Adrenal gland (tissue), 12 donors: Measurements from ENCODE around the gene SUFU. TPM values are rescaled to one million over a fixed set of nuclear protein-coding genes. Genes with fewer than 3 reads are reported as not detected.

Source experiments
- DNase-seq, 7 donors: peaks; one replicate each; pipeline ENCODE4 v3.0.0-alpha.2; 2019 to 2020
- H3K27ac ChIP-seq, 5 donors: fragments of 200-600 bp; sonication (generic) in 4 of 5; 1 replicate in 3 of 5; 2 replicates in 2 of 5; pipeline versions ENCODE4 v1.5.1 to v1.8.0; 2016 to 2020; ENCODE audit warnings: mild to moderate bottlenecking in 1 of 5
- H3K27me3 ChIP-seq: fragments of 200-600 bp; 2 replicates; pipeline ENCODE4 v1.8.0; 2021
- H3K36me3 ChIP-seq, 2 donors: fragments of 200-600 bp; replicated peaks in 1 of 2; 1 replicate in 1 of 2; 2 replicates in 1 of 2; pipeline versions ENCODE4 v1.5.1 to v1.8.0; 2018 to 2022
- H3K4me1 ChIP-seq, 2 donors: fragments of 200-600 bp; replicated peaks in 1 of 2; 1 replicate in 1 of 2; 2 replicates in 1 of 2; pipeline versions ENCODE4 v1.5.1 to v1.8.0; 2018 to 2021
- H3K4me3 ChIP-seq, 4 donors: fragments of 200-600 bp; sonication (generic) in 3 of 4; one replicate each; pipeline ENCODE4 v1.5.1; 2016 to 2018
- H3K9me3 ChIP-seq, 3 donors: fragments of 200-600 bp; sonication (generic) in 1 of 3; replicated peaks in 1 of 3; 1 replicate in 2 of 3; 2 replicates in 1 of 3; pipeline versions ENCODE4 v1.5.1 to v1.8.0; 2016 to 2021
- POLR2A ChIP-seq, 2 donors: fragments of 450-650 bp; IDR thresholded peaks; one replicate each; pipeline ENCODE4 v1.6.1; 2017; ENCODE audit warnings: antibody characterized with exemption in 2 of 2, mild to moderate bottlenecking in 2 of 2, moderate library complexity in 1 of 2
- WGBS, 4 donors: extraction: QIAGEN DNeasy Blood & Tissue Kit in 2 of 4; methylation state at CpG; one replicate each; pipeline versions ENCODE4 v1.1.5 to v1.1.7; 2013 to 2017; 5-methylcytosine and 5-hydroxymethylcytosine counted together
- intact Hi-C, 2 donors: fragments of 100-400 bp; cut with DNase I; formaldehyde crosslinking; loops; one replicate each; pipeline versions ENCODE4 v1.14.1 to v1.15.0; 2022 to 2023
- polyA plus RNA-seq, 3 donors: library from polyadenylated mRNA; stranded (reverse); fragments of 200-250 nt in 2 of 3; fragments of 350-450 nt in 1 of 3; fragmentation: Illumina TruSeq in 1 of 3; extraction: RNeasy Lipid Tissue Mini Kit (QIAGEN cat#74804) in 1 of 3; gene quantifications; one replicate each; pipeline ENCODE4 v1.2.3, GENCODE V29; 2013 to 2014
- total RNA-seq, 9 donors: library from RNA; depleted of rRNA in 4 of 9; stranded (reverse); fragments of >200 nt in 4 of 9; fragments of 120-200 nt in 1 of 9; fragmentation: NEBNext Ultra II Directional in 1 of 9; extraction: Animal tissue kit (Norgen Biotek cat#: 25700) in 1 of 9; gene quantifications; one replicate each; pipeline versions ENCODE4 v1.1.0 to v1.2.4, GENCODE V29; 2013 to 2023
- TF ChIP-seq, protein P1 (sequence below), 6 experiments: fragments of 450-650 bp in 4 of 6; fragments of 200-600 bp in 2 of 6; sonication (generic) in 1 of 6; IDR thresholded peaks; 1 replicate in 5 of 6; 2 replicates in 1 of 6; pipeline versions ENCODE4 v1.5.1 to v1.8.0; 2016 to 2021; ENCODE audit warnings: antibody characterized with exemption in 6 of 6, mild to moderate bottlenecking in 2 of 6, moderate library complexity in 1 of 6
- donor health status: healthy with polysubstance abuse.
- donor health status: Bipolar disorder and iron deficiency.
- donor health status: DM: yes; HTN: yes; CAD: no.
- donor health status: DM: no; HTN: no; CAD: no.
- donor health status: DM: no; HTN: no; CAD: no.
- donor health status: DM: yes; HTN: yes; CAD: no.

SUFU gene
- total and polyA plus RNA-seq, 12 donors, result 4.3 to 20.2 (median 11.1) TPM

DNA sequence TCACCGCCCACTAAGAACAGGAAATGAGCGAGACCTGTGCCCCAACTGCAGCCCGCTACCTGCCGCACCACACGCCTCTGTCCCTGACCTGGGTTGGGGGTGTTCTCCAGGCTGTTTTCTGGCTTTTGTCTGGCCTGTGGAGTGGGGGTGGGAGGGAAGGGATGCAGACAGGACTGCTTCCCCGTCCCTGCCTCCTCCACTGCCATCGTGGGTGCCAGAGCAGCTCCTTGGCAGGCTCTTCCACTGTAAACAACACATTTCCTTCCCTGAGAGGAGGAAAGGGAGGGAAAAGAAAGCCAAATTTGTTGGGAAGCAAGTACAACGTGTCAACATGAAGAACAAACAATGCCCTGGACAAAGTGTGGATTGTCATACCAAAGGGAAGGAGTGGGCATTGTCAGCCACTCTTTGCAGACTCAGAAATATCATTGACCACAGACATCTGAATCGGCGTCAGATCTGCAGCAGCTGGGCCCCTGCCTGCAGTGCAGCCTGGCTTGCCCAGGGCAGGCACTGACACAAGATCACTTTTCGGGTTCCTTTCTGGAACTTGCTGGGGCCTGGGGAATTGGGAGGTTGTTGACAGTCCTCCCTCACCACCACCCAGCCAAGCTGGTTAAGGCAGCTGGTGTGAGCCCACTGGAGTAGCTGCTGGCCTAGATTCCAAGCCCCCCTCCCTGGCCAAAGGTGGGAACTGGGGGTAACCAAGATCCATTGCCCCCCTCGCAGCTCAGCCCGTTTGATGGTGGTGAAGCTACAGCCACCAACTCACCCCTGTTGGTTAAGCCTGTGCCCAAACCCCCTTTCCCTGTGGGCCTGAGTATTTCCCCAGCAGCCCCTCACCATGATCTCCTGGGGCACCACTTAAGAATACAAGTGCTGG, 117.9 kb downstream of the SUFU start:
- H3K27ac ChIP-seq, result peak overlapping the region in 2 of 5 donors; percentile 17 to 55
- H3K27me3 ChIP-seq, result no peaks in the 10 kb centered on the region
- H3K9me3 ChIP-seq, result no peaks in the 10 kb centered on the region
- TF ChIP-seq POLR2A (IDR thresholded peaks at IDR 0.05), result no peak
- TF ChIP-seq, protein P1, sequence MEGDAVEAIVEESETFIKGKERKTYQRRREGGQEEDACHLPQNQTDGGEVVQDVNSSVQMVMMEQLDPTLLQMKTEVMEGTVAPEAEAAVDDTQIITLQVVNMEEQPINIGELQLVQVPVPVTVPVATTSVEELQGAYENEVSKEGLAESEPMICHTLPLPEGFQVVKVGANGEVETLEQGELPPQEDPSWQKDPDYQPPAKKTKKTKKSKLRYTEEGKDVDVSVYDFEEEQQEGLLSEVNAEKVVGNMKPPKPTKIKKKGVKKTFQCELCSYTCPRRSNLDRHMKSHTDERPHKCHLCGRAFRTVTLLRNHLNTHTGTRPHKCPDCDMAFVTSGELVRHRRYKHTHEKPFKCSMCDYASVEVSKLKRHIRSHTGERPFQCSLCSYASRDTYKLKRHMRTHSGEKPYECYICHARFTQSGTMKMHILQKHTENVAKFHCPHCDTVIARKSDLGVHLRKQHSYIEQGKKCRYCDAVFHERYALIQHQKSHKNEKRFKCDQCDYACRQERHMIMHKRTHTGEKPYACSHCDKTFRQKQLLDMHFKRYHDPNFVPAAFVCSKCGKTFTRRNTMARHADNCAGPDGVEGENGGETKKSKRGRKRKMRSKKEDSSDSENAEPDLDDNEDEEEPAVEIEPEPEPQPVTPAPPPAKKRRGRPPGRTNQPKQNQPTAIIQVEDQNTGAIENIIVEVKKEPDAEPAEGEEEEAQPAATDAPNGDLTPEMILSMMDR (IDR thresholded peaks at IDR 0.05), result no peak
- no peak for DNase-seq
- peaks cover 10 to 28% of the 10 kb centered on the region in 2 donors for H3K4me1 ChIP-seq
- H3K36me3 ChIP-seq, result peaks cover 0 to 17% of the 10 kb centered on the region in 2 donors
- H3K4me3 ChIP-seq, result no peak overlapping the region
- intact Hi-C loops, result no loop called here
- 70 to 83% (median 79%) methylated on average over 7 to 13 of the region's 13 CpGs for WGBS, 4 donors

DNA sequence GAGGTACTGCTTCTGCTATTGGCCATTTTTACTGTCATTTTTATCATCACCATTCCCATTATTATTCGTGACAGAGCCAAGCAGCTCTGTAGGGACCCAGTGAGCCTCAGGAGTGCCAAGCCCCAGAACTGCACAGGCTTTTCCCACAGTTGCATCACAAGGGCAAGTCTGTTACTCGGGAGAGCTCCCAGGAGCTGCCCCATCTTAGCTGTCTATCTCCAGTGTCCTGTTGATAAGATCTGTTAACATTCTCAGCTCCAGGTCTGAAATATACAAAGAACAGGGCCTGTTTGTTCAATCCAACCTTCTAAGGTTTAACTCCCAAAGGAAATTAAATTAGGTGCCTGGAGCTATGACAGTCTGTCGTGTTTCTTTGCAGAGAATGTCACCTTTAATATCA, 120.3 kb downstream of the SUFU start:
- peak in 1 of 7 donors; percentile 9 for DNase-seq
- H3K4me3 ChIP-seq, result no peak overlapping the region
- H3K27ac ChIP-seq, result peak overlapping the region in 1 of 5 donors; percentile 78
- H3K4me1 ChIP-seq, result peaks cover 24 to 52% of the 10 kb centered on the region in 2 donors
- 72 to 93% (median 87%) methylated on average over 3 of the region's 3 CpGs for WGBS, 4 donors
- no peaks in the 10 kb centered on the region for H3K36me3 ChIP-seq
- TF ChIP-seq, protein P1 (IDR thresholded peaks at IDR 0.05), result no peak
- H3K27me3 ChIP-seq, result no peaks in the 10 kb centered on the region
- intact Hi-C loops, result no loop called here
- H3K9me3 ChIP-seq, result no peaks in the 10 kb centered on the region

DNA sequence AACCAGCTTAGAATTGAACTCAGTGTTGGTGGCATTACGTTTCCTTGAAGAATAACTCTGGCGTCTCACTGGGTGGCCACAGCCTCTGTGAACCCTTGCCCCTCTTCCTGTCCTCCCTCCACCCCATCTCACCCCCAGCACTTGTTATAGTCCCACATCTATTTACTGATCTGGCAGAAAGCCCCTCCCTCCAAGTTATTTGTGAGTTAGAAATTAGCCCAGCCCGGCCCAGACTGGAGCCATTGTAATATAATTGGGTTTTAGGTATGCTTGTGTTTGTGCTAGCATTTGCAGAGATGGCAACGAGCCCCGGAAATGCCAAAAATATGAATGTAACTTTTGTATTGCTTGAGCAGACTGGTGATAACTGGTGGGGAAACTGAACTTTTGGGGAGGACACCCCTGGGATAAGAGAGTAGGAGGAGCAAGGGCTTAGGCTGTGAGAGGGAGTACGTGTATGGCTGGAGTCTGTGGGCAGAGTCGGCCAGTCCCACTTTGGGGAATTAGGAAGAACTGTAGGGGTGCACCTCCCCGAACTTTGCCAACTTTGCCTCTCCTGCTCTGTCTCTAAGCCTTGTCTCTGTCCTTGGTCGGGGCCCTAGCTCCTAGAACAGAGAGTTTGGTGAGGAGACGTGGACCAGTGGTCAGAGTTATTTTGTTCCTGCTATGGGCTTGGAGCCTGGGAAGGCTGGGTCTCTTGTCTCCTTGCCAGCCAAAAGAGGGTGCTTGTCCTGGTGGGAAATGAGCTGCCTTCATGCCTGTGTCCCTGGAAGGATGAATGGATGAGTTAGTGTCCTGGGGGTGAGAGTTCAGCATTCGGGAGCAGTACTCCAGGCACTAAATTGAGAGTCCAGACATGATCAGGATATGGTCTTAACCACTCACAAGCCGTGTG, 121.2 kb downstream of the SUFU start:
- TF ChIP-seq POLR2A (IDR thresholded peaks at IDR 0.05), result no peak
- TF ChIP-seq, protein P1 (IDR thresholded peaks at IDR 0.05), result no peak
- Histone ChIP-seq H3K36me3 (no peaks in the 10 kb centered on the region), H3K9me3 (no peaks in the 10 kb centered on the region), H3K27ac (peak overlapping the region in 2 of 5 donors; percentile 57 to 78), H3K4me3 (no peak overlapping the region), H3K27me3 (no peaks in the 10 kb centered on the region), H3K4me1 (peaks cover 20 to 55% of the 10 kb centered on the region in 2 donors)
- intact Hi-C loops, result no loop called here
- no peak for DNase-seq
- WGBS, 4 donors, result 71 to 80% (median 79%) methylated on average over 12 of the region's 12 CpGs
